GM18861 (cell line): ENCODE data around the gene PDE4D.

ENCODE experiments used
- ATAC-seq: cut with Tn5 transposase; IDR thresholded peaks from one replicate; pipeline ENCODE4 v1.9.1; 2021; ENCODE audit not compliant: unreplicated experiment

PDE4D gene

GRCh38 chr5:59097712-59098111 lies 795.8 kb downstream of the PDE4D start:
- ATAC-seq: no peak

GRCh38 chr5:59097116-59097515 lies 796.4 kb downstream of the PDE4D start:
- no peak for ATAC-seq

- ATAC-seq: no peak
Observed at GRCh38 chr5:59095480-59095879, 798.0 kb downstream of the PDE4D start.

GRCh38 chr5:59094864-59095263 lies 798.7 kb downstream of the PDE4D start:
- no peak for ATAC-seq

- no peak for ATAC-seq
Observed at GRCh38 chr5:59093329-59093728, 800.2 kb downstream of the PDE4D start.

GRCh38 chr5:59092758-59093157 lies 800.8 kb downstream of the PDE4D start:
- no peak for ATAC-seq

- ATAC-seq: no peak
Observed at GRCh38 chr5:59091965-59092364, 801.6 kb downstream of the PDE4D start.

- no peak for ATAC-seq
Observed at GRCh38 chr5:59090323-59090722, 803.2 kb downstream of the PDE4D start.

- ATAC-seq: no peak
Observed at GRCh38 chr5:59089767-59090166, 803.8 kb downstream of the PDE4D start.

- no peak for ATAC-seq
Observed at GRCh38 chr5:59088546-59088945, 805.0 kb downstream of the PDE4D start.

- ATAC-seq: no peak
Observed at GRCh38 chr5:59086024-59086423, 807.5 kb downstream of the PDE4D start.

- no peak for ATAC-seq
Observed at GRCh38 chr5:59081693-59082092, 811.8 kb downstream of the PDE4D start.

- ATAC-seq: no peak
Observed at GRCh38 chr5:59079622-59080620, 813.6 kb downstream of the PDE4D start.

GRCh38 chr5:59071755-59072549 lies 821.6 kb downstream of the PDE4D start:
- ATAC-seq: no peak

GRCh38 chr5:59069438-59070079 lies 824.0 kb downstream of the PDE4D start:
- ATAC-seq: no peak

- ATAC-seq: no peak
Observed at GRCh38 chr5:59067956-59068656, 825.4 kb downstream of the PDE4D start.

GRCh38 chr5:59066367-59067163 lies 827.0 kb downstream of the PDE4D start:
- no peak for ATAC-seq

- ATAC-seq: no peak
Observed at GRCh38 chr5:59065554-59065953, 828.0 kb downstream of the PDE4D start.

- no peak for ATAC-seq
Observed at GRCh38 chr5:59064293-59064692, 829.2 kb downstream of the PDE4D start.
